Hepatocyte (in vitro differentiated cells): ENCODE results near the gene PSMA7. TPM values are rescaled to one million over a fixed set of nuclear protein-coding genes. Genes with fewer than 3 reads are reported as not detected.

Source experiments
- DNase-seq: peaks from one replicate; pipeline ENCODE4 v3.0.0-alpha.2; 2016; ENCODE audit warnings: low spot score
- H2AFZ ChIP-seq: fragments of 200-600 bp; sonication (generic); 2 replicates; pipeline ENCODE4 v1.6.0; 2016; ENCODE audit warnings: antibody characterized with exemption, mild to moderate bottlenecking
- H3K27ac ChIP-seq: fragments of 200-600 bp; sonication (generic); 2 replicates; pipeline ENCODE4 v1.5.1; 2016; ENCODE audit warnings: mild to moderate bottlenecking
- H3K27me3 ChIP-seq: fragments of 200-600 bp; sonication (generic); 2 replicates; pipeline ENCODE4 v1.6.1; 2016
- H3K36me3 ChIP-seq: fragments of 200-600 bp; sonication (generic); replicated peaks from 2 replicates; pipeline ENCODE4 v1.5.1; 2016; ENCODE audit warnings: low read depth; ENCODE audit not compliant: insufficient read depth
- H3K4me1 ChIP-seq: fragments of 200-600 bp; sonication (generic); 2 replicates; pipeline ENCODE4 v1.5.1; 2016; ENCODE audit warnings: mild to moderate bottlenecking, moderate library complexity; ENCODE audit not compliant: insufficient read depth
- H3K4me2 ChIP-seq: fragments of 200-600 bp; sonication (generic); 2 replicates; pipeline ENCODE4 v1.6.0; 2016
- H3K4me3 ChIP-seq: fragments of 200-600 bp; sonication (generic); 2 replicates; pipeline ENCODE4 v1.5.1; 2016; ENCODE audit warnings: mild to moderate bottlenecking
- H3K79me2 ChIP-seq: fragments of 200-600 bp; sonication (generic); 2 replicates; pipeline ENCODE4 v1.6.0; 2017; ENCODE audit warnings: mild to moderate bottlenecking
- H3K9me2 ChIP-seq: fragments of 200-600 bp; sonication (generic); replicated peaks from 2 replicates; pipeline ENCODE4 v1.6.0; 2017; ENCODE audit warnings: mild to moderate bottlenecking; ENCODE audit not compliant: insufficient read depth
- H3K9me3 ChIP-seq: fragments of 200-600 bp; sonication (generic); 2 replicates; pipeline ENCODE4 v1.5.1; 2016; ENCODE audit warnings: low read depth, mild to moderate bottlenecking
- H4K20me1 ChIP-seq: fragments of 200-600 bp; sonication (generic); 2 replicates; pipeline ENCODE4 v1.6.0; 2016; ENCODE audit warnings: mild to moderate bottlenecking; ENCODE audit not compliant: insufficient read depth, poor library complexity, severe bottlenecking
- CTCF ChIP-seq: fragments of 200-600 bp; sonication (generic); IDR thresholded peaks from 2 replicates; pipeline ENCODE4 v1.5.1; 2016; ENCODE audit warnings: antibody characterized with exemption, mild to moderate bottlenecking; ENCODE audit not compliant: poor library complexity
- EZH2 ChIP-seq: fragments of 200-600 bp; sonication (generic); IDR thresholded peaks from 2 replicates; pipeline ENCODE4 v1.6.1; 2016; ENCODE audit warnings: antibody characterized with exemption, mild to moderate bottlenecking, borderline replicate concordance
- EZH2phosphoT487 ChIP-seq: fragments of 200-600 bp; sonication (generic); IDR thresholded peaks from one replicate; pipeline ENCODE4 v1.6.1; 2018; ENCODE audit warnings: antibody characterized with exemption, mild to moderate bottlenecking, low read depth, moderate library complexity; ENCODE audit not compliant: unreplicated experiment, severe bottlenecking
- WGBS: methylation state at CpG from one replicate; pipeline ENCODE4 v1.1.6; 2016; ENCODE audit warnings: low lambda C conversion rate; ENCODE audit errors: missing lambda C conversion rate; 5-methylcytosine and 5-hydroxymethylcytosine counted together
- polyA plus RNA-seq: library from polyadenylated mRNA; unstranded; fragments of >200 nt; fragmentation: Nextera tagmentation; extraction: Ambion mirVana; gene quantifications from 2 replicates; pipeline ENCODE4 v1.2.1, GENCODE V29; 2016
- total RNA-seq: library from RNA; depleted of rRNA; stranded (reverse); fragments of >200 nt; gene quantifications from 2 replicates; pipeline ENCODE4 v1.2.3, GENCODE V29; 2014

Gene PSMA7
- total and polyA plus RNA-seq, 2 experiments from 2014 or later = 277 to 408 TPM

- TF ChIP-seq EZH2phosphoT487 = no peak
- no peak for TF ChIP-seq EZH2
- no peak for TF ChIP-seq CTCF
- no peak for DNase-seq
- 98% methylated on average over 14 of the region's 14 CpGs for WGBS
- no peaks in the 10 kb centered on the region for H3K9me3 ChIP-seq
- no peak overlapping the region for H3K4me3 ChIP-seq
- H3K79me2 ChIP-seq = peaks cover 12% of the 10 kb centered on the region
- H4K20me1 ChIP-seq = no peaks in the 10 kb centered on the region
- no peak overlapping the region for H3K27ac ChIP-seq
- no peaks in the 10 kb centered on the region for H3K9me2 ChIP-seq
- no peak overlapping the region for H3K4me2 ChIP-seq
- H3K27me3 ChIP-seq = no peaks in the 10 kb centered on the region
- H2AFZ ChIP-seq = no peak overlapping the region
- H3K4me1 ChIP-seq = peaks cover 11% of the 10 kb centered on the region
- H3K36me3 ChIP-seq = no peaks in the 10 kb centered on the region
Measured at GRCh38 chr20:62179162-62179504, 35.9 kb upstream of the PSMA7 start.

GRCh38 chr20:62178316-62179161 is 35.3 kb upstream of the PSMA7 start:
- no peak overlapping the region for H3K27ac ChIP-seq
- TF ChIP-seq EZH2 (no peak), EZH2phosphoT487 (no peak), CTCF (no peak)
- H3K27me3 ChIP-seq = no peaks in the 10 kb centered on the region
- H3K4me2 ChIP-seq = no peak overlapping the region
- no peaks in the 10 kb centered on the region for H4K20me1 ChIP-seq
- 94% methylated on average over 19 of the region's 19 CpGs for WGBS
- H3K4me3 ChIP-seq = no peak overlapping the region
- no peak for DNase-seq
- no peaks in the 10 kb centered on the region for H3K9me3 ChIP-seq
- H3K9me2 ChIP-seq = no peaks in the 10 kb centered on the region
- H3K79me2 ChIP-seq = peaks cover 6% of the 10 kb centered on the region
- no peaks in the 10 kb centered on the region for H3K36me3 ChIP-seq
- H3K4me1 ChIP-seq = peaks cover 6% of the 10 kb centered on the region
- no peak overlapping the region for H2AFZ ChIP-seq

GRCh38 chr20:62177307-62177706 is 34.1 kb upstream of the PSMA7 start:
- no peaks in the 10 kb centered on the region for H3K36me3 ChIP-seq
- peaks cover 6% of the 10 kb centered on the region for H3K4me1 ChIP-seq
- H3K27ac ChIP-seq = no peak overlapping the region
- no peak for TF ChIP-seq EZH2phosphoT487
- no peak for TF ChIP-seq EZH2
- no peak for TF ChIP-seq CTCF
- H3K4me3 ChIP-seq = no peak overlapping the region
- H3K4me2 ChIP-seq = no peak overlapping the region
- no peaks in the 10 kb centered on the region for H3K27me3 ChIP-seq
- 92% methylated on average over 9 of the region's 9 CpGs for WGBS
- DNase-seq = no peak
- no peaks in the 10 kb centered on the region for H4K20me1 ChIP-seq
- no peak overlapping the region for H2AFZ ChIP-seq
- H3K79me2 ChIP-seq = no peaks in the 10 kb centered on the region
- H3K9me3 ChIP-seq = no peaks in the 10 kb centered on the region
- H3K9me2 ChIP-seq = no peaks in the 10 kb centered on the region
